Tibial nerve (tissue), 4 donors: Measurements from ENCODE around the gene APOO.

ENCODE experiments used
- CTCF ChIP-seq, 5 experiments: fragments of 200-600 bp in 3 of 5; fragments of 450-650 bp in 2 of 5; sonication (generic) in 3 of 5; IDR thresholded peaks; one replicate each; pipeline ENCODE4 v1.5.1; 2016 to 2019; ENCODE audit warnings: antibody characterized with exemption in 5 of 5, mild to moderate bottlenecking in 3 of 5, moderate library complexity in 2 of 5
- EP300 ChIP-seq, 2 donors: sonication (generic); formaldehyde crosslinking; IDR thresholded peaks; one replicate each; pipeline ENCODE4 v1.6.1; 2017; ENCODE audit warnings: antibody characterized with exemption in 2 of 2, mild to moderate bottlenecking in 1 of 2
- POLR2A ChIP-seq, 2 donors: fragments of 450-650 bp; IDR thresholded peaks; one replicate each; pipeline ENCODE4 v1.6.1; 2017; ENCODE audit warnings: antibody characterized with exemption in 2 of 2, mild to moderate bottlenecking in 2 of 2, moderate library complexity in 2 of 2

DNA sequence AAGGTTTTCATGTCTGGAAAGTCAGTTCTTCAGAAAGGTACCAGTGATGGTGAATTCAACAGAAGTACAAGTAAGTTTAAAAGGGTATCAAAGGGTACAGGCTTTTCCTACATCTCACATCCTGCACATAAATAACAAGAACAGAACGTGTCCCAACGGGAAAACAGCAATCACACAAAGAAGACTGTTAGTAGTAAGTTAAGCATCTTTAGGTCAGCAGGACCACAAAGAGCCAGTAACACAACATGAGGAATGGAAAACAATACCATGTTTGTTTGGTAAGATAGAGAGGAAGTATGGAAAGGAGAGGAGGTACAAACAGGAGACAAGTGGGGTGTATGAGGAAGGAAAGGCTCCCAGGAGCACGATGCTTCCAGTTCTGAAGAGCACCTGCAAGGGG, 81.5 kb downstream of the APOO start:
- TF ChIP-seq CTCF (IDR thresholded peaks at IDR 0.05) = no peak
- TF ChIP-seq POLR2A (IDR thresholded peaks at IDR 0.05) = no peak
- no peak for TF ChIP-seq EP300 (IDR thresholded peaks at IDR 0.05)
